Head of caudate nucleus (tissue), 42 donors: Measurements from ENCODE around the gene MYH14.

Experiments
- DNase-seq, 42 donors: peaks; one replicate each; pipeline versions ENCODE4 v3.0.0 to v3.0.0-alpha.2; 2020 to 2021; ENCODE audit warnings: mixed read lengths in 7 of 42
- intact Hi-C: fragments of 100-400 bp; cut with DNase I; formaldehyde crosslinking; loops from one replicate; pipeline ENCODE4 v1.15.0; 2022

Gene MYH14

DNA sequence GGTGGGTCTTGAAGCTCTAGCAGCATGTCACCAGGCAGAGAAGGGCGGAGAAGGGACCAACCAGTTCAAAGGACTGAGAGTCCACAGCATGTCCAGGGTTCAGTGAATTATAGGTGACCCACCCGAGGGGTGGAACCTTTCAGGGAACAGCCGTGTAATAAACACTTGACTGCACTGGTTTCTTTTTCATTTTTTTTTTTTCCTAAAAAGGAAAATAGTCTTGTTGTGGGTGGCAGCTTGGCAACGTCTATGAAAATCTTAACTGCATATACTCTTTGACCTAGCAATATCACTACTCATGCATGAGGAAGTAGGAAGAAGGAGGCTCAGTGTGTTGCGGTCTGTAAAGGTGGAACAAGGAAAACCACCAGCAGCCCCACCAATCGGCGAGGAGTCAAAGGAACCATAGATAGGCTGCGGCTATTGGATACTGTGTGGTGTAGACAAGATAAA, 13.0 kb upstream of the MYH14 start:
- DNase-seq: no peak
- intact Hi-C loops: no loop called here

- DNase-seq: no peak
- intact Hi-C loops: no loop called here
Measured at GRCh38 chr19:50191216-50191615, 12.2 kb upstream of the MYH14 start.

- intact Hi-C loops: no loop called here
- DNase-seq: no peak
Measured at GRCh38 chr19:50192463-50193211, 10.8 kb upstream of the MYH14 start.

- no peak for DNase-seq
- intact Hi-C loops: no loop called here
Measured at GRCh38 chr19:50195224-50195623, 8.2 kb upstream of the MYH14 start.

DNA sequence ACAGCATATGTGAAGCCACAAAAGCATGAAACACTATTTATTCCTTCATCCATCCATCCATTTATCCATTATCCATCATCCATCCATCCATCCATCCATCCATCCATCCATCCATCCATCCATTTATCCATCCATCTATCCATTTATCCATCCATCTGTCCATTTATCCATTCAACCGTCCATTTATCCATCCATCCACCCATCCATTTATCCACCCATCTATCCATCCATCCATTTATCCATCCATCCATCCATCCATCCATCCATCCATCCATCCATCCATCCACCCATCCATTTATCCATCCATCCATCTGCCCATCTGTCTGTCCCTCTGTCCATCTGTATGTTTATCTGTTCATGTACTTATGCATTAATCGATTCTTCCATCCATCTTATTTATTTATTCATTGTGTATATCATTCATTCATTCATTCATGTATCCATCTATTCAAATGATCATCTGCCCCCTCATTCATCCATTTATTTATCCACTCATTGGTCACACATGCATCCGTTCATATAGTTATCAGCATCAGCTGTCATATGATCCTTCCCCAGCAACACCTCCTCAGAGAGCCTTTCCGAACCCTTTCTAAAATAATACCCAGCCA, 7.0 kb upstream of the MYH14 start:
- intact Hi-C loops: no loop called here
- no peak for DNase-seq

- intact Hi-C loops: no loop called here
- DNase-seq: no peak
Measured at GRCh38 chr19:50197348-50197747, 6.1 kb upstream of the MYH14 start.

GRCh38 chr19:50198431-50199258, 4.8 kb upstream of the MYH14 start:
- intact Hi-C loops: no loop called here
- DNase-seq: peak in 14 of 42 donors; percentile 13 to 65 (median 28)

GRCh38 chr19:50199259-50199555, 4.2 kb upstream of the MYH14 start:
- DNase-seq: peak in 1 of 42 donors; percentile 33
- intact Hi-C loops: no loop called here

GRCh38 chr19:50202386-50202785, 1.0 kb upstream of the MYH14 start:
- intact Hi-C loops: loop anchor here (5.0 kb wide), 1 partner anchor 125 kb away; the partner anchor contains the start of gene KCNC3
- DNase-seq: peak in 8 of 42 donors; percentile 21 to 56 (median 30)

DNA sequence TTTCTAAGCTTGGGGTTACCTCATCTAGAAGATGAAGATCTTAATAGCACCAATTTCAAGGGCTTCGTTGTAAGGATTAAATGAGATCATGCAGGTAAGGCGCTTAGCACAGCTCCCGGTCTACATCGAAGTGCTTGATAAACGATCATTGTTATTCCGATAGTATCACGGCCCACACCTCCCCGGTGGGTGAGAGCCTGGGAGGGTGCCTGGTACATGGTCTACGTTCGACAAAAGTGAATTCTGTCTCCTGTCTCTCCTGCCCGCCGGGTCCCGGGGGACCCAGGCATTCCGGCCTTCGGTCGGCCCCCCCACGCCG, 501 bp upstream of the MYH14 start:
- intact Hi-C loops: loop anchor here (5.0 kb wide), 1 partner anchor 124 kb away; the partner anchor contains the start of gene KCNC3
- no peak for DNase-seq

DNA sequence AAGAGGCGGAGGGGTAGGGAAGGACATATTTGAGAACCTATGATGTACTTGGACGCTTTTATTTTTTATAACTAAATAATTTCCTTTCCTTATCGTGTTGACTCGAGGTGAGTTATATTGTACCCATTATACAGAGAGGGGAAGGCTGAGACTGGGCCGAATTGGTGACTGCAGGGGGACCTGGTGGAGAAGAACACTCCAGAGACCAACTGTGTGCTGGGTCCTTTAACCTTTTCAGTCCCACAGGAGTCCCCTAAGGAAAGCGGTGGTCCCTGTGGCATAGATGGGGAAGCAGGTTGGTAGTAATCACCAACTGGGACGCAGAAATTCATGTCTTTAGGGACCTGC, 633 bp downstream of the MYH14 start:
- intact Hi-C loops: loop anchor here (5.0 kb wide), 1 partner anchor 123 kb away; the partner anchor contains the start of gene KCNC3
- DNase-seq: no peak

DNA sequence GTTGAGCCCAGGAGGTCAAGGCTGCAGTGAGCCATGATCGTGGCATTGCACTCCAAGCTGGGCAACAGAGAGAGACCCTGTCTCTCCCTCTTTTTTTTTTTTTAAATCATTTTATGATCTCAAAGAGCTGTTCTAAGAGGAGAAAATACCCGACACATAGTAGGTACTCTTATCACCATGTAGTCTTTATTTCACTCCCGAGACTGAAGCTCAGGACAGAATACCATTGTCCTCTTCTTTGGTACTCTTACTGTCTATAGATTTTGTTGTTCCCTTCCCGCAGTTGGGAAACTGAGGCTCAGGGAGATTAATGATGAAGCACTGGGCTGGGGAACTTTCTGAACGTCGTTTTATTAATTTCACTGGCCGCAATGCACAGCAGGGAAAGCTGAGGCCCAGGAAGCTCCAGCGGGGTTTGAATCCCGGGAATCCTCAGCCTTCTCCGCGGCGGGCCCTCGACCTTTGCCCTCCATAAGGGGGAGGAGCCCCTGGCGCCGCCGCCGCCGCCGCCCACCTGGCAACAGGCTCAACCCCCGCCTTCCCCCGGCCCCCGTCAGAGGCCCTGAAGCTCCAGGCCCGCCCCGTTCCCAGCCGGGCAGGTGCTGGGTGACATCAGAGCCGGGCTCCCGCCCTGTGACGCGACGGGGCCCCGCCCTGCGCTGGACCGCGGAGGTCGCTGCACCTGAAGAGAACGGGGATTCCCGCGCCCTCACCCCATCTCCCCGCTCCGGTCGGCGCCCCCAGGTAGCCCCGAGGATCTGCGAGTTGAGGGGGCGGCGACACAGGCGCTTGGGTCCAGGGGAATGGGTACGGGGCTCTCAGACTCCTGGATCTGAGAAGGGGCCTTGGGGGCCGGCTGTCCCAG, 1.6 kb downstream of the MYH14 start:
- intact Hi-C loops: loop anchor here (5.0 kb wide), 1 partner anchor 122 kb away; the partner anchor contains the start of gene KCNC3
- peak in 37 of 42 donors; percentile 20 to 72 (median 41) for DNase-seq

- DNase-seq: no peak
- intact Hi-C loops: no loop called here
Measured at GRCh38 chr19:50205681-50206138, 2.3 kb downstream of the MYH14 start.

DNA sequence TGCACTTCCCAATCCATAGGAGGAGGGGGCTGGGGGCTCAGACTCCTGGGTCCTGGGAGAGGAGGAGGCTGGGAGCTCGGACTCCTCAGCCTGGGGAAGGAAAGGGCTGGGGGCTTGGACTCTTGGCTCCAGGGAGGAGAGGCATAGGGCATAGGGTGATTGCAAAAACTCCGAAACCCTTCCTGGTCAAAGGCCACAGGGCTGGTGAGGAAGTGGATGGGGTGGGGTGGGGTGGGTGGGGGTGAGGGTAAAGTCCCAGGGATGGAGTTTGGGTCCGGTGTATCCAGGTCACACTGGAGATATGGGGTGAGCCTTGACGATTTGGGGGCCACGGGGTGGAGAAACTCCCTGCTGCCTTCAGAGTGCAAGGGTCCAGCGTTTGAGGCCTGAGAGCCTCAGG, 2.8 kb downstream of the MYH14 start:
- DNase-seq: no peak
- intact Hi-C loops: no loop called here

GRCh38 chr19:50207730-50208129, 4.3 kb downstream of the MYH14 start:
- intact Hi-C loops: no loop called here
- DNase-seq: no peak

GRCh38 chr19:50209131-50209530, 5.7 kb downstream of the MYH14 start:
- intact Hi-C loops: no loop called here
- no peak for DNase-seq

- DNase-seq: no peak
- intact Hi-C loops: no loop called here
Measured at GRCh38 chr19:50210425-50210824, 7.0 kb downstream of the MYH14 start.

DNA sequence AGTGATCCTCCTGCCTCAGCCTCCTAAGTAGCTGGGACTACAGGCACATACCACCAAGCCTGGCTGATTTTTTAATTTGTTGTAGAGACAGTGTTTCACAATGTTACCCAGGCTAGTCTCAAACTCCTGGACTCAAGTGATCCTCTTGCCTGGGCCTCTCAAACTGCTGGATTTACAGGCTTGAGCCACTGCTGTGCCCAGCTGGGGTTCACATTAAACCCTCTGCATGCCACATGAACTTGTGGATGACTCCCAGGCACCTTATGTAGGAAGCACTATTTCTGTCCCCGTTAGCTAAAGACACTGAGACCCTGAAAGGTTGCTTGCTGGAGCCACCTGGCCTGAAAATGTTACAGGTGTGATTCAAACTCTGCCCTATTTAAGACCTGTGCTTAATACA, 10.5 kb downstream of the MYH14 start:
- no peak for DNase-seq
- intact Hi-C loops: no loop called here
